MM.1S (cell line): ENCODE data around the gene SPIRE1.

Experiments
- DNase-seq: peaks from one replicate; pipeline ENCODE4 v3.0.0-alpha.2; 2015
- H2AFZ ChIP-seq: fragments of 300-600 bp; sonication (generic); 2 replicates; pipeline ENCODE4 v1.6.0; 2016; ENCODE audit warnings: antibody characterized with exemption, low read length
- H3F3A ChIP-seq: fragments of 300-600 bp; sonication (generic); 2 replicates; pipeline ENCODE4 v1.6.1; 2016; ENCODE audit warnings: mild to moderate bottlenecking, antibody characterized with exemption, low read length, moderate library complexity, mixed read lengths; ENCODE audit not compliant: insufficient read depth
- H3K27ac ChIP-seq: fragments of 300-600 bp; sonication (generic); 2 replicates; pipeline ENCODE4 v1.5.1; 2016; ENCODE audit warnings: mild to moderate bottlenecking, low read length
- H3K27me3 ChIP-seq: fragments of 300-600 bp; sonication (generic); replicated peaks from 2 replicates; pipeline ENCODE4 v1.6.0; 2016; ENCODE audit warnings: low read length; ENCODE audit not compliant: insufficient read depth
- H3K36me3 ChIP-seq: fragments of 300-600 bp; sonication (generic); replicated peaks from 2 replicates; pipeline ENCODE4 v1.6.1; 2016; ENCODE audit warnings: mild to moderate bottlenecking, low read length, mixed read lengths; ENCODE audit not compliant: insufficient read depth
- H3K4me1 ChIP-seq: fragments of 300-600 bp; sonication (generic); 2 replicates; pipeline ENCODE4 v1.6.1; 2016; ENCODE audit warnings: low read length, mixed read lengths
- H3K4me2 ChIP-seq: fragments of 300-600 bp; sonication (generic); 2 replicates; pipeline ENCODE4 v1.6.0; 2016; ENCODE audit warnings: low read depth, low read length
- H3K4me3 ChIP-seq: fragments of 300-600 bp; sonication (generic); 2 replicates; pipeline ENCODE4 v1.5.1; 2016; ENCODE audit warnings: low read length, mixed read lengths
- H3K79me2 ChIP-seq: fragments of 300-600 bp; sonication (generic); 2 replicates; pipeline ENCODE4 v1.6.1; 2016; ENCODE audit warnings: mixed run types, low read length, mixed read lengths
- H3K9ac ChIP-seq: fragments of 300-600 bp; sonication (generic); 2 replicates; pipeline ENCODE4 v1.6.1; 2016; ENCODE audit warnings: low read length, mixed read lengths
- H3K9me2 ChIP-seq: fragments of 300-600 bp; sonication (generic); replicated peaks from 2 replicates; pipeline ENCODE4 v1.6.1; 2016; ENCODE audit warnings: mild to moderate bottlenecking, low read length, mixed read lengths; ENCODE audit not compliant: insufficient read depth
- H3K9me3 ChIP-seq: fragments of 300-600 bp; sonication (generic); replicated peaks from 2 replicates; pipeline ENCODE4 v1.6.1; 2016; ENCODE audit warnings: mild to moderate bottlenecking, low read length, mixed read lengths; ENCODE audit not compliant: insufficient read depth
- H4K20me1 ChIP-seq: fragments of 300-600 bp; sonication (generic); 2 replicates; pipeline ENCODE4 v1.6.1; 2016; ENCODE audit warnings: mild to moderate bottlenecking, low read length, moderate library complexity, mixed read lengths; ENCODE audit not compliant: insufficient read depth
- CTCF ChIP-seq: fragments of 300-600 bp; sonication (generic); IDR thresholded peaks from 2 replicates; pipeline ENCODE4 v1.5.1; 2016; ENCODE audit warnings: antibody characterized with exemption, low read length, mixed read lengths
- EZH2 ChIP-seq: fragments of 300-600 bp; sonication (generic); optimal IDR thresholded peaks from 2 replicates; pipeline ENCODE3; 2017; ENCODE audit warnings: low read depth, mild to moderate bottlenecking, antibody characterized with exemption, low read length, mixed read lengths
- EZH2phosphoT487 ChIP-seq: fragments of 300-600 bp; sonication (generic); IDR thresholded peaks from 2 replicates; pipeline ENCODE4 v1.6.1; 2018; ENCODE audit warnings: antibody characterized with exemption, low read length

The SPIRE1 gene

GRCh38 chr18:12442946-12443345, 215.0 kb downstream of the SPIRE1 start:
- Histone ChIP-seq H3K79me2 (no peaks in the 10 kb centered on the region), H3K36me3 (no peaks in the 10 kb centered on the region), H3K9me3 (no peaks in the 10 kb centered on the region), H3K4me3 (no peak overlapping the region), H3K27me3 (no peaks in the 10 kb centered on the region), H3K9ac (no peak overlapping the region), H3K9me2 (no peaks in the 10 kb centered on the region), H4K20me1 (no peaks in the 10 kb centered on the region), H2AFZ (no peak overlapping the region), H3F3A (no peaks in the 10 kb centered on the region), H3K27ac (no peak overlapping the region), H3K4me2 (no peak overlapping the region), H3K4me1 (no peaks in the 10 kb centered on the region)
- TF ChIP-seq CTCF (no peak), EZH2phosphoT487 (no peak), EZH2 (no peak)
- no peak for DNase-seq

DNA sequence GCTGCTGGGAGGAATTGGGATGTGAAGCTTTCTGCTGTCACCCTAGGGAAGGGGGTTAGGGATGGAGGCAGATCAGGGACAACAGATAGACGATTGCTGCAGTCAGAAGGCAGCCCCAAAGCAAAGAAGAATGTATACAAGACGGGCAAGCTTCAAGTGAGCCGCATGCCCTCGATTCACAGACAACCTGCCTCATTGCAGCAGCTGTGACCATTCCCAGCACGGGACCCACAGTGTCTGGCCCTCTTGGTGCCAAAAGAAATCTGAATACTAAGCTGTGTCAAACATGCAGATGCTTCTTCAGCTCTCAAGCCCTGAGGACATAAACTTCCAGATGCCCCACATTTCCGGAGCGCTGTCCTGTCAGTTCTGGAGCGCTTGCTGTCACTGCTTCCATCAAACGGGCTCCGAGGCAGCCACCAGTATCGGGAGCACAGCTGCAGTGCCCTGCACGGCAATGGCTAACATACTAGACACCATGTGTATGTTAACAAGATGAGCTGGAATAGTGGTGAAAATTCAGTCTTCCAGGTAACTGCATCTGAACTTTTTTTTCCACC, 216.4 kb downstream of the SPIRE1 start:
- no peaks in the 10 kb centered on the region for H3K27me3 ChIP-seq
- TF ChIP-seq EZH2phosphoT487 (no peak), CTCF (no peak), EZH2 (no peak)
- no peak overlapping the region for H2AFZ ChIP-seq
- H3F3A ChIP-seq = no peaks in the 10 kb centered on the region
- H3K36me3 ChIP-seq = no peaks in the 10 kb centered on the region
- no peak for DNase-seq
- no peaks in the 10 kb centered on the region for H3K4me1 ChIP-seq
- H3K4me3 ChIP-seq = no peak overlapping the region
- H3K4me2 ChIP-seq = no peak overlapping the region
- no peaks in the 10 kb centered on the region for H3K79me2 ChIP-seq
- no peaks in the 10 kb centered on the region for H3K9me3 ChIP-seq
- no peak overlapping the region for H3K27ac ChIP-seq
- no peaks in the 10 kb centered on the region for H4K20me1 ChIP-seq
- no peaks in the 10 kb centered on the region for H3K9me2 ChIP-seq
- no peak overlapping the region for H3K9ac ChIP-seq

GRCh38 chr18:12438257-12438656, 219.7 kb downstream of the SPIRE1 start:
- H3F3A ChIP-seq = no peaks in the 10 kb centered on the region
- no peaks in the 10 kb centered on the region for H3K9me2 ChIP-seq
- H2AFZ ChIP-seq = no peak overlapping the region
- H3K36me3 ChIP-seq = no peaks in the 10 kb centered on the region
- H3K4me1 ChIP-seq = no peaks in the 10 kb centered on the region
- H3K9ac ChIP-seq = no peak overlapping the region
- H3K9me3 ChIP-seq = no peaks in the 10 kb centered on the region
- H3K79me2 ChIP-seq = no peaks in the 10 kb centered on the region
- no peak overlapping the region for H3K27ac ChIP-seq
- H3K4me3 ChIP-seq = no peak overlapping the region
- no peak overlapping the region for H3K4me2 ChIP-seq
- no peak for DNase-seq
- TF ChIP-seq CTCF = no peak
- TF ChIP-seq EZH2 = no peak
- no peak for TF ChIP-seq EZH2phosphoT487
- no peaks in the 10 kb centered on the region for H3K27me3 ChIP-seq
- no peaks in the 10 kb centered on the region for H4K20me1 ChIP-seq
